Epithelial cell of esophagus (primary cell): ENCODE measurements around the gene RAB40B.

Source experiments
- DNase-seq: peaks from one replicate; pipeline ENCODE4 v3.0.0; 2010; ENCODE audit warnings: low read depth
- H3K4me3 ChIP-seq: 2 replicates; pipeline ENCODE4 v1.5.1; 2011; ENCODE audit warnings: mild to moderate bottlenecking, low read length, control low read depth
- TF ChIP-seq, protein P1 (sequence below): IDR thresholded peaks from 2 replicates; pipeline ENCODE4 v1.5.1; 2011; ENCODE audit warnings: low read depth, mild to moderate bottlenecking, low read length, control low read depth, inconsistent platforms; ENCODE audit not compliant: insufficient read depth; ENCODE audit errors: missing control alignments

The RAB40B gene

GRCh38 chr17:82665217-82665616 lies 33.3 kb downstream of the RAB40B start:
- no peak overlapping the region for H3K4me3 ChIP-seq
- TF ChIP-seq, protein P1, sequence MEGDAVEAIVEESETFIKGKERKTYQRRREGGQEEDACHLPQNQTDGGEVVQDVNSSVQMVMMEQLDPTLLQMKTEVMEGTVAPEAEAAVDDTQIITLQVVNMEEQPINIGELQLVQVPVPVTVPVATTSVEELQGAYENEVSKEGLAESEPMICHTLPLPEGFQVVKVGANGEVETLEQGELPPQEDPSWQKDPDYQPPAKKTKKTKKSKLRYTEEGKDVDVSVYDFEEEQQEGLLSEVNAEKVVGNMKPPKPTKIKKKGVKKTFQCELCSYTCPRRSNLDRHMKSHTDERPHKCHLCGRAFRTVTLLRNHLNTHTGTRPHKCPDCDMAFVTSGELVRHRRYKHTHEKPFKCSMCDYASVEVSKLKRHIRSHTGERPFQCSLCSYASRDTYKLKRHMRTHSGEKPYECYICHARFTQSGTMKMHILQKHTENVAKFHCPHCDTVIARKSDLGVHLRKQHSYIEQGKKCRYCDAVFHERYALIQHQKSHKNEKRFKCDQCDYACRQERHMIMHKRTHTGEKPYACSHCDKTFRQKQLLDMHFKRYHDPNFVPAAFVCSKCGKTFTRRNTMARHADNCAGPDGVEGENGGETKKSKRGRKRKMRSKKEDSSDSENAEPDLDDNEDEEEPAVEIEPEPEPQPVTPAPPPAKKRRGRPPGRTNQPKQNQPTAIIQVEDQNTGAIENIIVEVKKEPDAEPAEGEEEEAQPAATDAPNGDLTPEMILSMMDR: no peak
- DNase-seq: no peak

DNA sequence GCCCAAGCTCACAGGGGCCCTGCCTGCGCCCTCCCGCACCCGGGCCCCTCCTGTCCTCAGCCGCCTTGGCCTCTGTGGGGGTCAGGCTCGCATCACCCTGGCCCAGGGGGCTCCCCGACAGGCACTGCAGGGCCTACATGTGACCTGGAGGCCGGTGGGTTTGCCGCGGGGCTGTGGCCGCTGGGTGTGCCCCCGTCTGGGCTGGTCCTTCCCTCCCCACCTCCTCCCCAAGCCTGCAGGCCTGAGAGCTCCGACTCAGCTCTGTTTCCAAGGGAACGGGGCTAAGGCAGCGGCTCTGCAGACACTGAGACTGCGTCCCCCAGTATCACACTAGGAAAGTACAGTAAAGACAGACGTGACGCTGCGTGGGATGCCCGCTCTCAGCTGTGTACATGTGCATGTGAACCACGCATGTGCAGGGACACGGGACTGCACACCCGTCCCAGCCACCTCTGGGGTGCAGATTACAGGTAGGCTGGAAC lies 33.8 kb downstream of the RAB40B start:
- no peak overlapping the region for H3K4me3 ChIP-seq
- DNase-seq: no peak
- TF ChIP-seq, protein P1: no peak

GRCh38 chr17:82664276-82664575 lies 34.3 kb downstream of the RAB40B start:
- H3K4me3 ChIP-seq: no peak overlapping the region
- TF ChIP-seq, protein P1: no peak

DNA sequence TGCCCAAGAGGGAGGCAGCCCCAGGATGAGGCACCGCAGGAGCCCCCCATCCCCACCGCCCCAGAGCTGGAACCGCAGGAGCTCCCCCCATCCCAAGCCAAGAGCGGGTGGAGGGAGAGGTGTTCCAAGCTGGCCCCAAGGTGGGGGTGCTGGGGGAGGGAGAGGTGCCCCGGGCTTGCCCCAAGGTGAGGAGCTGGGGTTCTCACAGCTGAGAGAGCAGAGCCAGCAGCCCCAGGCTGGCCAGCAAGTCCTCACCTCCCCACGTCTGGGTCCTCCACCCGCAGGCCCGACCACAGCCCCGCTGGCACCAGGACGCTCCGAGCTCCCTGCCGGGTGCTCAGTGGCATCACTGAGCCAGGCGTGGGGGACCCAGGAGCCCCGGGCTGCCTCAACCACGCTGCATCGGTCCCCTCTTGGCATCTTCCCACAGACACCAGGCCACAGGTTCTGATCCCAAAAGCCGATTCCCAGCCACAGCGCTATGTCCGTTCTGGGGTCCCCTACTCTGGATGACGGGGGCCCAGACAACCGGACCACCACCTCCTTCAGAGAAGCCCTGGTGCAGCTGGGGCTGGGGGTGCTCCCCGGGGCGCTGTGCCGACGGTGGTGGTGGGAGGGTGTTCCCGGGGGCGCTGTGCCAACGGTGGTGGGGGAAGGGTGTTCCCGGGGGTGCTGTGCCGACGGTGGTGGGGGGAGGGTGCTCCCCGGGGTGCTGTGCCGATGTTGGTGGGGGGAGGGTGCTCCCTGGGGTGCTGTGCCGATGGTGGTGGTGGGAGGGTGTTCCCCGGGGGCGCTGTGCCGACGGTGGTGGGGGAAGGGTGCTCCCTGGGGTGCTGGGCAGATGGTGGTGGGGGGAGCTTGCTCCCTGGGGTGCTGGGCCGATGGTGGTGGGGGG lies 34.9 kb downstream of the RAB40B start:
- H3K4me3 ChIP-seq: no peak overlapping the region
- TF ChIP-seq, protein P1: no peak
- DNase-seq: no peak

More at GRCh38 chr17:82664276-82664575, 34.3 kb downstream of the RAB40B start:
- DNase-seq: no peak

- no peak for DNase-seq
- no peak overlapping the region for H3K4me3 ChIP-seq
- TF ChIP-seq, protein P1: no peak
Measured at GRCh38 chr17:82662711-82663261, 35.7 kb downstream of the RAB40B start.

DNA sequence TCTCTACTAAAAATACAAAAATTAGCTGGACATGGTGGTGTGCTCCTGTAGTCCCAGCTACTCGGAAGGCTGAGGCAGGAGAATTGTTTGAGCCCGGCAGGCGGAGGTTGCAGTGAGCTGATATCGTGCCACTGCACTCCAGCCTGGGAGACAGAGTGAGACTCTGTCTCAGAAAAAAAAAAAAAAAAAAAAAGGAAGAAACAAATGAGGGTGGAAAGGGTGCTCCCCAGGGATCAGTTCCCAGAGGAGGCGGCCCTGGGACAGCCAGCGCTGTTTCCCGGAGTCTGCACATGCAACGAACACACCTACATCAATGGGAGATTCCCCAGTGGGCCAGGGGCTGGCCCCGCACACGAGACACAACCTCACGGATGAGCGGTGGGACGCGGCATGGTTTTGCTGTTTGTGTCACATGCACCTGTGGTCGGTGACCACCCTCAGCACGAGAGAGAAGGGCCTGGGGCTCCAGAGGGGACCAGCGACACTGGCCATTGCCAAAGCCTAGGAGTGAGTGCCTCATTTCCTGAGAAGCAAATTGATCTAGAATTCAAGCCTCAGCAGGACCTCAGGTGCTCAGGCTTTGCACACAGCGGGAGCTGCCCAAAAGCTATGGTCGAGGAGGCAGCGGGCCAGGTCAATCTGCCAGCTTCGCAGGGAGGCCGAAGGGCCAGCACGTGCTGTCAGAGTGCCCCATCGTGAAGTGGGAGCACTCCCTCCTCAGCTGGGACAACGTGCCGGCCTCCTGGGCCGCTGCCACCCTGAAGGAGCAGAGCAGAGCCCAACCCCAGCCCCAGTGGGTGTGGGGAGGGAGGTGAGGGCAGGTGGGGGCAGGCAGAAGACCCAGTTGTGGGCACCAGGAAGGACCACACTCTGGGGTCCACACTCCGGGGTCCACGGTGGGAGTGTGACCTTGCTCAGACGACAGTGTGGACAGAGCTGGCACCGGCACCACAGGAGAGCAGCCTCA lies 36.5 kb downstream of the RAB40B start:
- no peak overlapping the region for H3K4me3 ChIP-seq
- DNase-seq: no peak
- TF ChIP-seq, protein P1: no peak
